Measurements from ENCODE around the gene CXCL5. TPM values are rescaled to one million over a fixed set of nuclear protein-coding genes. Genes with fewer than 3 reads are reported as not detected.
A peak's percentile ranks its signal among the peaks of the same experiment; 100 is the strongest.

CXCL5 gene
- total and polyA plus RNA-seq, 2 of the 4 experiments (the other 2 are of a cell fraction): 0.14 TPM; not detected in 1

DNA sequence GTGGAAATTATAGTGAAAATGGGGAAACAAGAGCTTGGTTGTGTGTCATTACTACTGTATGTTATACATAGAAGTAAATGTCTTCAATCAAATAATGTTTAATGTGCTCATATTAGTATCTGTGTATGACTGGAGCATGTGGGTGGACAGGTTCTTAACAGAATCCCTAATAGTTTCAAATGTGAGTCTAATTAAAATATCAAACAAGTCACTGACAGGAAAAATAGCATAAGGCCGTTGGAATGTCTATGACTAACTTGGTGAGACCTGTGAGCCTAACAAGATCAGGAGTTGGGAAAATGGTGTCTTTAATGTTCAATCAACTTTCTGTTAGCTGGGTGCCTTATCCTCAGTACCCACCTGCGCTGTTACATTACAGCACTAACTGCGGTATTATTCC is 46.2 kb upstream of the CXCL5 start:
- Histone ChIP-seq H3K9ac (ENCODE audit: low read depth, low read length) (no peak overlapping the region), H3K18ac (ENCODE audit: low read depth, low read length) (no peak overlapping the region), H3K9me3 (ENCODE audit: control insufficient read depth, insufficient read depth, low read length) (peaks cover 2% of the 10 kb centered on the region; the same call in 1 of the 2 replicates), H4K91ac (ENCODE audit: insufficient read depth, low read depth, low read length) (no peak overlapping the region), H4K20me1 (ENCODE audit: insufficient read depth, low read length) (no peaks in the 10 kb centered on the region), H2AFZ (replicated peaks; ENCODE audit: low read length, poor library complexity) (no peak overlapping the region), H3K4me3 (ENCODE audit: insufficient read depth, low read depth, low read length) (no peak overlapping the region), H3K79me1 (ENCODE audit: low read depth in 1 of 2, low read length in 2 of 2) (no peaks in the 10 kb centered on the region), H3K4me2 (ENCODE audit: low read depth, low read length) (no peak overlapping the region), H4K5ac (ENCODE audit: low read depth, low read length) (no peak overlapping the region), H2BK120ac (ENCODE audit: low read depth, low read length) (no peak overlapping the region), H2BK20ac (ENCODE audit: low read depth, low read length) (no peak overlapping the region), H2AK9ac (replicated peaks; ENCODE audit: low read depth, low read length, poor library complexity) (no peak overlapping the region), H2BK5ac (ENCODE audit: low read depth, low read length, poor library complexity, severe bottlenecking) (no peak overlapping the region), H2BK15ac (ENCODE audit: low read depth, low read length) (no peak overlapping the region), H3K9me1 (ENCODE audit: insufficient read depth, low read length) (no peaks in the 10 kb centered on the region), H3K27me3 (ENCODE audit: control insufficient read depth, insufficient read depth, low read length) (no peaks in the 10 kb centered on the region), H3K4me1 (ENCODE audit: control insufficient read depth, insufficient read depth, low read length) (no peaks in the 10 kb centered on the region; the same call in 1 of the 2 replicates), H2AK5ac (ENCODE audit: low read depth, low read length) (no peak overlapping the region), H3K23ac (ENCODE audit: low read depth, low read length) (no peak overlapping the region), H3K27ac (ENCODE audit: insufficient read depth, low read length) (no peak overlapping the region), H3K4ac (ENCODE audit: low read depth, low read length) (no peak overlapping the region), H3K36me3 (ENCODE audit: control insufficient read depth, insufficient read depth, low read length) (no peaks in the 10 kb centered on the region), H4K8ac (ENCODE audit: low read depth in 2 of 2, low read length in 2 of 2) (no peak overlapping the region), H3K14ac (replicated peaks; ENCODE audit: low read depth, low read length) (no peak overlapping the region), H3K56ac (ENCODE audit: extremely low read depth, insufficient read depth, low read length) (no peak overlapping the region)
- ChIA-PET CTCF (no interaction called here), POLR2A (ENCODE audit: unreplicated experiment) (no interaction called here)
- ATAC-seq (ENCODE audit: low read depth): no peak
- no peak for TF ChIP-seq RAD21 (IDR thresholded peaks at IDR 0.05; ENCODE audit: low read length)
- dilution Hi-C loops (cut with HindIII; ENCODE audit: low sequenced_read_pairs, unreplicated experiment) (no loop called here), in situ Hi-C loops (cut with MboI; ENCODE audit: low sequenced_read_pairs) (no loop called here), intact Hi-C loops (cut with micrococcal nuclease) (no loop called here)
- WGBS, 2 experiments (ENCODE audit: extremely low coverage in 2 of 2, insufficient read length in 1 of 2): no CpG with 5 or more reads among the region's 3 CpGs
- no TSS peak for BruUV-seq (replicated peaks)
- peak; percentile 59 for DNase-seq
